IMR-90 (cell line): ENCODE results near the gene PLAC9.

Experiments
- BHLHE40 ChIP-seq: fragments of 150-350 bp; IDR thresholded peaks from 2 replicates; pipeline ENCODE4 v1.6.1; 2016; ENCODE audit warnings: mild to moderate bottlenecking, low read depth, low read length
- CEBPB ChIP-seq: IDR thresholded peaks from 2 replicates; pipeline ENCODE4 v1.6.1; 2012; ENCODE audit warnings: low read depth, low read length, improper control_type of control experiment
- CTCF ChIP-seq: conservative IDR thresholded peaks from 2 replicates; pipeline ENCODE4 v1.5.1; 2012; ENCODE audit warnings: mild to moderate bottlenecking, low read depth, low read length, improper control_type of control experiment
- MXI1 ChIP-seq: IDR thresholded peaks from 2 replicates; pipeline ENCODE4 v1.6.1; 2012; ENCODE audit warnings: low read depth, mild to moderate bottlenecking, low read length, moderate library complexity, borderline replicate concordance
- NFE2L2 ChIP-seq: fragments of 150-350 bp; IDR thresholded peaks from 2 replicates; pipeline ENCODE4 v1.6.1; 2016; ENCODE audit warnings: low read depth, mild to moderate bottlenecking, low read length
- POLR2A ChIP-seq: IDR thresholded peaks from 2 replicates; pipeline ENCODE4 v1.6.1; 2012; ENCODE audit warnings: mild to moderate bottlenecking, low read depth, low read length
- RFX5 ChIP-seq: IDR thresholded peaks from 2 replicates; pipeline ENCODE4 v1.8.0; 2012; ENCODE audit warnings: low read depth, mild to moderate bottlenecking, low read length, moderate library complexity
- USF2 ChIP-seq: fragments of 150-350 bp; IDR thresholded peaks from 2 replicates; pipeline ENCODE4 v1.6.1; 2017; ENCODE audit warnings: mild to moderate bottlenecking, antibody characterized with exemption, low read length, low read depth

- TF ChIP-seq CTCF (no peak), POLR2A (no peak), NFE2L2 (no peak), RFX5 (no peak), USF2 (no peak), BHLHE40 (no peak), CEBPB (no peak), MXI1 (no peak)
Observed at GRCh38 chr10:80168162-80168511, 35.6 kb downstream of the PLAC9 start.
